ENCODE measurements around the gene KAT6B.

- TF ChIP-seq ZNF324 (tag by site-specific recombination; IDR thresholded peaks at IDR 0.05) (no peak), TRIM28 (IDR thresholded peaks at IDR 0.05; ENCODE audit: borderline replicate concordance, low read length) (no peak), ZNF274 (IDR thresholded peaks at IDR 0.05; ENCODE audit: low read length) (no peak), ZNF274 (tag by site-specific recombination; IDR thresholded peaks at IDR 0.05; ENCODE audit: borderline replicate concordance) (no peak), ZNF398 (tag by site-specific recombination; IDR thresholded peaks at IDR 0.05) (no peak), ZNF146 (tag by site-specific recombination; IDR thresholded peaks at IDR 0.05) (no peak), ZNF768 (tag by site-specific recombination; IDR thresholded peaks at IDR 0.05) (no peak), FEZF1 (tag by site-specific recombination; IDR thresholded peaks at IDR 0.05) (no peak), ZNF585B (tag by site-specific recombination; IDR thresholded peaks at IDR 0.05) (no peak), ZNF776 (tag by site-specific recombination; IDR thresholded peaks at IDR 0.05; ENCODE audit: borderline replicate concordance) (no peak), ZNF24 (tag by site-specific recombination; IDR thresholded peaks at IDR 0.05) (no peak), ZNF473 (tag by site-specific recombination; IDR thresholded peaks at IDR 0.05) (no peak), OVOL3 (tag by site-specific recombination; IDR thresholded peaks at IDR 0.05) (no peak)
- TF ChIP-seq, protein P1, sequence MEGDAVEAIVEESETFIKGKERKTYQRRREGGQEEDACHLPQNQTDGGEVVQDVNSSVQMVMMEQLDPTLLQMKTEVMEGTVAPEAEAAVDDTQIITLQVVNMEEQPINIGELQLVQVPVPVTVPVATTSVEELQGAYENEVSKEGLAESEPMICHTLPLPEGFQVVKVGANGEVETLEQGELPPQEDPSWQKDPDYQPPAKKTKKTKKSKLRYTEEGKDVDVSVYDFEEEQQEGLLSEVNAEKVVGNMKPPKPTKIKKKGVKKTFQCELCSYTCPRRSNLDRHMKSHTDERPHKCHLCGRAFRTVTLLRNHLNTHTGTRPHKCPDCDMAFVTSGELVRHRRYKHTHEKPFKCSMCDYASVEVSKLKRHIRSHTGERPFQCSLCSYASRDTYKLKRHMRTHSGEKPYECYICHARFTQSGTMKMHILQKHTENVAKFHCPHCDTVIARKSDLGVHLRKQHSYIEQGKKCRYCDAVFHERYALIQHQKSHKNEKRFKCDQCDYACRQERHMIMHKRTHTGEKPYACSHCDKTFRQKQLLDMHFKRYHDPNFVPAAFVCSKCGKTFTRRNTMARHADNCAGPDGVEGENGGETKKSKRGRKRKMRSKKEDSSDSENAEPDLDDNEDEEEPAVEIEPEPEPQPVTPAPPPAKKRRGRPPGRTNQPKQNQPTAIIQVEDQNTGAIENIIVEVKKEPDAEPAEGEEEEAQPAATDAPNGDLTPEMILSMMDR (tag by site-specific recombination; IDR thresholded peaks at IDR 0.05): no peak
Measured at GRCh38 chr10:75010373-75010772, 184.0 kb downstream of the KAT6B start.

All from HEK293 (cell line).